NCI-H1417 (cell line): Measurements from ENCODE around the gene SPIRE2.

Source experiments
- DNase-seq, 3 experiments: peaks; one replicate each; lab custom pipeline; 2025; lab: John Stamatoyannopoulos, UW

SPIRE2 gene

DNA sequence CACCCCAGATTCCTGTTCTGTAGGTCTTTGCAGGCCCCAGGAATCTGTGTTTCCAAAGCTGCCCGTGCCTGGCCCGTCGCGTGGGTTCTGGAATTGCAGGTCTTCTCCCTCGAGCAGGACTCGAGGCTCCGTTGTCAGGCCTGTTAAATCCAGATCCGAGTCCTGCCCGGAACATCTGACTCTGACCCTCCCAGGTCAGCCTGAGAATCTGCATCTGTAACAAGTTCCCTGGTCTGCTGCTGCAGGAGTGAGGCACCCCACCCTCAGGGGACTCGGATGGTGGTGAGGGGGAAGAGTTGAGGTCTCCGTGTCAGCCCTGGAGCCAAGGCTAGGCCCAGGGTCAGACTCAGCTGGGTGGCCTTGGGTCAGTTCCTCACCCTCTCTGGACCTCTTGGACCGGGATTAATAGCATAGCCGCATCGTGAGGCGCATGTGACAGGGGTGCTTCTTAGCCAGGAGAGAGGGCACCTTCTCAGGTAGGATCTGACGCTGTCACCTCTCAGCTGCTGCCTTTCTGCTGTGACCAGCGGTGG is 8.8 kb downstream of the SPIRE2 start:
- DNase-seq = no peak

DNA sequence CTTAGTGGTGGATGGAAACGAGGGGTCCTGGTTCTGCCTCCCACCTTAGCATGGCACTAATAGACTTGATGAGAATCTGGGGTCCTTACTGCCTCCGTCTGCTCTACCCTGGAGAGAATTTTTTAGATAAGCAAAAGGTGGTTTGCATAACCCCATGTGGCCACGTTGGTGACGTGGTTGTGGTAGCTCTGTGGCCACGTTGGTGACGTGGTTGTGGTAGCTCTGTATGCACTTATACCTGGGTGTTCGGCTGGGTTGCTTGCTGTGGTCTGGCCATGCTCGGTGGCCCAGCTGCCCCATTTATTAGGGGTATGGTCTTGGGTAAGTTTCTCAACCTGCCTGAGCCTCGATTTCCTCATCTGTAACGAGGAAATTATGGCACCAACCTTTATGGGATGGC is 13.0 kb downstream of the SPIRE2 start:
- DNase-seq = no peak

DNA sequence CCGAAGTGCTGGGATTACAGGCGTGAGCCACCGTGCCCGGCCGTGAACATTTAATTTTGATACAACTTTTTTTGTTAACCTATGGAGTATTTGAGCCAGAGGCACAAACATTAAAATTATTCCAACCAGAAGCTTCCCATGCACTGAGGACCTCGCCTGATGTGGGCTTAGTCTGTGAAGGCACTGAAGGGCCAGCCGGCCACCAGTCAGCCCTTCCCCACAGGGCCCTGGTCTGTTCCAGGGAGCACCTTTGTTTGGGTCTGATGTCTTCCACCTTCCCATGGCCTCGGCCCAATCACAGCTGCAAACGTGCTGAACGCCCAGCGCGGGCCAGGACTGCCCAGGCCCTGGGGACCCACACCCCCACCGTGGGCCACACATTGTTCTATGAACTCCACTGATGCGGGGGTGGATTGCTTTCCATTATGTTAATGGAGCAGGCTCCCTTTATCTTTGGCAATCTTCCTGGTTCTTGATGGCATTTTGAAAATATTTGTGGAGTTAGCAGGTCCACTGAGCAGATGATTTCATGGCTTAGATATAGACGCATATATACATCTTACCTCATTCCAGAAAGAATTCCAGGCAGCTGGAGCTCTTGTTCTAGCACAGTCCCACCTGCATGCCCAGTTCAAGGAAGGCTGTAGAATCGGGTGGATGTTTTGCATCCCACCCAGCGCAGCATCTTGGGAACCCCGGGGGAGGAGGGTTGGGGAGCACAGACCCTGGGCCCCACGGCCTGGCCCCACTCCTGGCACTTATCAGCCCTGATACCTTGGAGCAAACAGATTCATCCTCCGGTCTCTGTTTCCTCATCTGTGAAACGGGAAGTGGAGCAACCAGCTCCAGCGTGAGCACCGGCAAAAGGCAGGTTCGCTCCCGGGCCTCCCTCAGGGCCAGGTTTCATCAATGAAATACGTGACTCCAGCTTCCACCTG is 14.5 kb downstream of the SPIRE2 start:
- DNase-seq = no peak

DNA sequence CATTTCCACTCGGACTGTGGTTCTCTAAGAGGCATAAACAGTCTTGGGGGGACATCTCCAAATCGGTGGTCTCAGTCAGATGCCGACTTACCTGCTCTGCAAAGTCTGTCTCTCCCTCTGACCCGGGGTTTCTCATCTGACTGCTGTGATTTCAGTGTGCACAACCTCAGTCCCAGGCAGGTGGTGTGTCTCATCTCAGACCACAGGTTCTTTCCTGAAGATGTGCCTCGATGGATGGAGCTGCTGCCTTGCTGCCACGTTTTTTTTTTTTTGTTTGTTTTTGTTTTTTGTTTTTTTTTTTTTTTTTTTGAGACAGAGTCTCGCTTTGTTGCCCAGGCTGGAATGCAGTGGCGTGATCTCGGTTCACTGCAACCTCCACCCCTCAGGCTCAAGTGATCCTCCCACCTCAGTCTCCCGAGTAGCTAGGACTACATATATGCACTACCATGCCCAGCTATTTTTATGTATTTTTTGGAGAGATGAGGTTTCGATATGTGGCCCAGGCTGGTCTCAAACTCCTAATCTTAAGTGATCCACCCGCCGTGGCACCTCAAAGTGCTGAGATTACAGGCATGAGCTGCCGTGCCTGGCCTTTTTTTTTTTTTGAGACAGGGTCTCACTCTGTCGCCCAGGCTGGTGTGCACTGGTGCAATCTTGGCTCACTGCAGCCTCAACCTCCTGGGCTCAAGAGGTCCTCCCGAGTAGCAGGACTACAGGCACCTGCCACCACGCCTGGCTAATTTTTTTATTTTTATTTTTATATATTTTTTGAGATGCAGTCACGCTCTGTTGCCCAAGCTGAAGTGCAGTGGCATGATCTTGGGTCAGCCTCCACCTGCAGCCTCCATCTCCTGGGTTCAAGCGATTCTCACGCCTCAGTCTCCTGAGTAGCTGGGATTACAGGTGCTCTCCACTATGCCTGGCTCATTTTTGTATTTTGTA is 15.4 kb downstream of the SPIRE2 start:
- DNase-seq = no peak

DNA sequence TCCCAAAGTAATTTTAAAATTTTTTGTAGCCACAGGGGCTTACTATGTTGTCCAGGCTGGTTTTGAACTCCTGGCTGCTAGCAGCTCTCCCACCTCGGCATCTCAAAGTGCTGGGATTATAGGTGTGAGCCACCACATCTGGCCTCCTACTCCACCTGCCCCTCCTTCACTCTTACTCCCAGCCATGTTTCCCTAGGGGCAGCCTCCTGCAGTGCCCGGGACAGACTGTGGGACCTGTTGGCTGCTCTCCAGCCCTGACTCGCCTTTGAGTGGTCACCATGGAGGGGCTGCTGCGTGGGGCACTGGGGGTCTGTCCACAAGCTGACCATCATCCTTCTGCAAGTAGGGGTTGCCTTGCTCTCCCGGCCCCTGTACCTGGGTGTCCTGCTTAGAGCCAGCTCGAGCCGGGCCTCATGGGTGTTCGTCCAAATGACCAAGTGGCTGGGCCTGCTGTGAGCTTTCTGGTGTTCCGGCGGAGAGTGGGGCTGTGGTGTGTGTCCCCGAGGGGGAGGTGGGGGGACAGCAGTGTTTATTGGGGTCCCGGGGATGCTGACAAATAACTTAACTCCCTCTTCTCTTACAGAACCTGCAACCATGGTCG is 16.6 kb downstream of the SPIRE2 start:
- no peak for DNase-seq

DNA sequence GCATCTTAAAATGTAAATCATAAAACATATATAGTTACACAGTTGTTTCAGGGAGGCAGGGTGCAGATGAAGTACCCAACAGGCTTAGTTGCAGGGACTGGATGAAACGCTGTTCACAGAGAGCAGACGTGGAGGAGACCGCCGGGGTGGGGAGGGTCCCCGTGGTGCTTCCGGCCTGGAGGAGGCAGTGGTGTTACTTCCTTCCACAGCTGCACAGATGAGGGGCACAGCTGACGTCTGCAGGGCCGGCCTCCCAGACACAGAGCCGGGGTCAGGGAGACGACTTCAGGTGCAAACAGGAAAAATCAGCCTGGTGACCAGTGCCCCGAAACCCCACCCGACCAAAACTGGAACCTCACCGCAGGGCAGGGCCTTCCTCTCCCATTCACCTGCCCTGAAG is 17.1 kb downstream of the SPIRE2 start:
- no peak for DNase-seq

DNA sequence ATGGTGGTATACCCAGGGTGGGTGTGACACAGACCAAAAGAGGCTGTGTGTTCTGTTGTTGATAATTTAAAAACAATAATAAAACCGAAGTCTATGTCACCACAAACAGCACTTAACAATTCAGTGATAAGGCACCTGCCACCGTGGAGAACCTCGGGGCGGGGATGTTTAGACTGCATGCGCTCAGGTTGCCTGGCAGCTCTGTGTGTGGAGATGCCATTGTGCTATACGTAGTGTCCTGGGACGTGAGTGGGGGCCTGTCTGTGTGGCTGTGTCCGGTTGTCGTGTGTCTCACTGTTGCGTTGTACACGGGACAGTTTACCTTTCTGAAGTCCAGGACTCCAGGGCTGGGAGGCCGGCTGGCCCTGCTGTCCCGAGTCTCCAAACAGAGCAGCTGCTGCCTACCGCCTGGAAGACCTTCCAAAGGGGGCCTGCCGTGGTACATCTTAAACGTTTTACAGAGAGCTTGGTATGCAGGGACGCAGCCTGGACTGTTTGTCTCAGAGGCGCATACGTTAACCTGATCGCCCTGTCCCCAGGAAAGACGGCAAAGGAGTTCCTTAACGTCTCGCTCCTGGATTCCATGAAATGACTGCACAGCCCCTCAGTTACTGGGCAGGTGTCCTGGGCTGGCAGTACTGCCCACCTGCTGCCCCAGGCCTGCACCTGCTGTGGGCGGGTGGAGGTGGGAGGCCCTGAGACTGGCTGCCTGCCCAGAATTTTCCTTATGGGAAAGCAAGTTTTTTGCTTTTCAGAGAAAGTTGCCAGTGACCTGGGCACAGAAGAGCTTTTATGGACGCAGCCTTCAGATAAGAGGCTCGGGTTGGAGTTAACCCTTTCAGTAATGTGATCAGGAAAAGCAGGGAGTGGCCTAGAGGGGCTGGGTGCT is 19.0 kb downstream of the SPIRE2 start:
- peak in 2 of 3 experiments; percentile 29 to 35 for DNase-seq

DNA sequence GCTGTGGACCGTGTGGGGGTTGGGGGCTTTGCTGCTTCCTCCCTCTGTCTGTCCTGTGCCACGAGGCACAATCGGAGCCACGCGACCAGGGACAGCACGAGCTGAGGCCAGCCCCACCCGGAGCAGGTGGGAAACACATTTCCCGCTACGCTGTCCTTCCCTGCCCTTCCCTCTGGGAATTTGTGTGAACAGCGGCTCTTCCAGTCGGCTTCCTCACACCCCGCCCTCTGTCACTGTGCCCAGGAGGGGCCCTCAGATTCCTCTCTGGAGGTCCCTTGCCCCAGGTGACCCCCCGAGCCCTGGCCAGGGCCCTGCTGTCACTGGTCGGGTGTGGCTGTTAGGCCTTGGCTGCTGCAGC is 19.6 kb downstream of the SPIRE2 start:
- DNase-seq = no peak

DNA sequence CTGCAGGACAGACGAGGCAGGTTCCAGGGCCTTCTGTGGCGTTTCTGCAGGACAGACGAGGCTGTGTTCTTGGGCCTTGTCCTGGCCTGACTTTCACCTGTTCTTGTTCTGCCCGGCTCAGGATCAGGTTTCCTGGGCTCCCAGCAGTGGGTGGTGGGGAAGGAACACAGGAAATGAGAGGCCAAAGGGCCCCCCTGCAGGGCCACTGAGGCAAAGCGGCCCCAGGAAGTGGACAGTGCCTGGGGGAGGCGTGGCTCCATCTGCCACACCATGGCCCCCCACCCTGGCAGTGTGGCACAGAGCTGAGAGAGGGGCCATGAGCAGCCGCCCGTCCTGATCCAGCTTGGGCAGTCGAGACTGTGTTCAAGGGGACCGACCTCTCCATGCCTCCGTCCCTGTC is 20.7 kb downstream of the SPIRE2 start:
- DNase-seq = no peak

DNA sequence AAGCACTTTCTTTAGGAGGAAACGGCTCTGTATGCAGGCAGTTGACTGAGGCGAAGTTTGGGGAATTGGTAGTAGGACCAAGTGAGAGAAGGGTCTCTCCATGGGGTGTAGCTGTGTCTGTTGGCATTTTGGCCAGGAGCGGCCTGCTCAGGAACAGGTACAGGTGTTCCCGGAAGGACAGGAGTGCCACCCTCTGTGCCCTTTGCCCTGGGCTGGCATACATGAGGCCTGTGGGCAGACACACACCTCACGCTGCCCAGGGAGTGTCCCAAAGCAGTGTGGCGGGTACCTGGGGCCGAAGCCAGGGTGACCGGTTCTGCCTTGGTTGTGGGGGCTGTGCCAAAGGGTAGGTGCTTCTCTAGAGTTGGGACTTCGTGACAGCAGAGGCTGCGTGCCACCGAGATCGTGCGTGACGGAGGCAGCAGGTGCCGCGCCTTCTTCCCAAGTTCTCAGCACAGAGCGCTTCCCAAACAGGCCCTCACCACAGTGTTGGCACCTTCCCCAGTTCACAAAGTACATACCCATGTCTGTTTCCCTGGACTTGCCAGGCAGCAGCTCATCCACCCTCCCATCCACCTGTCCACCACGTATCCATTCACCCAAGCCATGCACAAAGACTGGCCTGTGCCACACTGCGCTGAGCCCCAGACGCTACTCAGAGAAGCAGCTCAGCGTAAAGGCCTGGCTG is 25.2 kb downstream of the SPIRE2 start:
- DNase-seq = no peak

DNA sequence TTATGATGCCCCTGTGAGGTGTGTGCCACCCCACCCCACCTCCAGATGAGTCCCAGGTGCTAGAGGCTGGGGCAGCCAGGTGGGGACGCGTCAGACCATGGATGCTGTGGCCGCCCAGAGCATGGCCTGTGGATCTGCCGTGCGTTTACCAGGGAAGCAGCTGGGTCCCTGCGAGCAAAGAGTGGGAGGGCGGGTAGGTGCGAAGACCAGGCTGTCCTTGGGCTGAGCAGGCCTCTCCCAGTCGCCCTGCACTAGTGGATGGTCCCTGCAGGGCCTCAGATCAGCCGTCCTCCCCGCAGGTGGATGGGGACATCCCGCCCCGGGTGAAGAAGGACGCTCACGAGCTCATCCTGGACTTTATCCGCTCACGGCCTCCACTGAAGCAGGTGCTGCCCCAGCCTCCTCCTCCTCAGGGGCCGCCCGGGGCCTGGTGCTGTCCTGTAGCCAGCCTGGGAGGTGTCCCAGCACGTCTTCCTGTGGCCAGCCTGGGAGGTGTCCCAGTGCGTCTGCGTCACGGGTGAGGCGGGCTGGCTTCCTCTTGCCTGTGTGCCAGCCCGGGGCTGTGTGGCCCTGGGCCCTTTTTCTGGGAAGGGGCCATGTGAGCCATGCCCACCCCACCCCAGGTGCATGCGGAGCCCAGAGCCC is 27.1 kb downstream of the SPIRE2 start:
- DNase-seq = no peak

DNA sequence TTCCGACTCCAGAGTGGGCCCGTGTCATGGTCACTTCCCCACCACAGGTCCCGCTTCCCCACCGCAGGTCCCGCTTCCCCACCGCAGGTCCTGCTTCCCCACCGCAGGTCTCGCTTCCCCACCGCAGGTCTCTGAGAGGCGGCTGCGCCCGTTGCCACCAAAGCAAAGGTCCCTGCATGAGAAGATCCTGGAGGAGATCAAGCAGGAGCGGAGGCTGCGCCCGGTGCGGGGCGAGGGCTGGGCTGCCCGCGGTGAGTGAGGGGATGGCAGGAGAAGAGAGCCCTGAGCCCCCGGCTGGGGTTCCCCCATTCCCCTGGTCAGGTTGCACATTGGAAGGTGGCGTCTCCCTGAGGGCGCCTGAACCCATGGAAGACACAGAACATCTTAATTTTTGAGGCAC is 27.7 kb downstream of the SPIRE2 start:
- no peak for DNase-seq

DNA sequence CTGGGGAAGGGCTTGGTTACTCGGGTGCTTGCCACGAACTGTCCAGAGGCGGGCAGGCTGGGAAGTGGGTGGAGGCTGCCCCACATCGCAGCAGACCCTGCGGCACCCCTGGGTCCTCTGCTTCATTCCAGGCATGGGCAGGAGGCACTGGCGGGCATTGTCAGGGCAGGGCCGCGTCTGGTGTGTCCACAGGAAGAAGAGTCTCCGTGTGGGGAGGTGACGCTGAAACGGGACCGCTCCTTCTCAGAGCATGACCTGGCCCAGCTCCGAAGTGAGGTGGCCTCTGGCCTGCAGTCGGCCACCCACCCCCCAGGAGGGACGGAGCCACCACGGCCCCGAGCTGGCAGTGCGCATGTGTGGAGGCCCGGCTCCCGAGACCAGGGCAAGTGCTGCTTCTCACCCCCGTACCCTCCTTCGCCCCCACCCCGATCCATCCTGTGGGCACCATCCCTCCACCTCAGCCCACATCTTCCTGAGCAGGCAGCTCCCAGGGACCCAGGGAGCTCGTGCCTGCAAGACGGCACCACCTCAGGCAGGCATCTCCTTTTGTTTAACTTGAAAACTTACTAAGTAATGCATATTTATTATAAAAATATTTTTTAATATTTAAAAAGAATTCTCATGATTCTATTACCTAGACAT is 30.8 kb downstream of the SPIRE2 start:
- DNase-seq = no peak

DNA sequence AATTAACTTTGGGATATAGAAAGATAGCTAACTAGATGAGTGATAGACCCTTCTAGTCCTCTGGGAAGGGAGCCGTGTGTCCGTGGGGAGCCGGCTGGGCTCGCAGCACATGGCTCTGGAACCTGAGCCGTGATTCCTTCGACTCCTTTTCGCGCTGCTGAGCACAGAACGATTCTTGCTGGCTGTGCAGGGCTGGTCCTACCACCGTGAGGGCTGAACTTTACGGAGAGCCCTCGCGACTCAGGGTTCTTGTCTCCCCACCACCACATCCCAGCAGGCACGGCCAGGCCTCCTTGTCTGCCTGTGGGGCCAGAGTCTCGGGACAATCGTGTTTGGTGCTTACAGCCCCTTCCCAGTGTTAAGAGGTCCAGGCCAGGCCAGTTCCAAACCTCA is 31.3 kb downstream of the SPIRE2 start:
- DNase-seq = no peak

DNA sequence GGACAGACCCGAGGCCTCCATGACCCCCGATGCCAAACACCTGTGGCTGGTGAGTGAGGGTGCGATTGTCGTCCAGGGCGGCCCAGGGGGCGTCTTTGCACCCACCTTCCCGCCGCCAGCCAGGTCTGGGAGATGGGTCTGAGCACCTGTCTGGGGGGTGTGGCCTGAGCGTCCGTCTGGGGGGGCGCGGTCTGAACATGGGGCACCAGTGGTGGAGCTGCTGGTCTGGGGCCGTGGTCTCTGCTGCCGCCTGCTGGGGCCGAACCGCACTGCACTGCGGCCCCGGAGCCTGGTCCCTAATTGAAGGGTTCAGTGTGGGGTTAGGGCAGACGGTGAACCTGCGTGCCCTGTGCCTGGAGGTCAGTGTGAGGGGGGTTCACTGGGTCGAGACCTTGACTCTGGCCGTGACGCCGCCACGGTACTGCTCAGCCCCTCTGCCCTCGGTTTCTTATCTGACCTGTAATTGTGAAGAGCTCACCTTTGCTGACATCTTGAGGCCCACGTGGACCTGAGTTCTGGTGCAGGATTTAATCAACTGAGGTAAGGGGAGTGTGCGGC is 32.6 kb downstream of the SPIRE2 start:
- DNase-seq = peak; percentile 26 to 56 (median 47)

DNA sequence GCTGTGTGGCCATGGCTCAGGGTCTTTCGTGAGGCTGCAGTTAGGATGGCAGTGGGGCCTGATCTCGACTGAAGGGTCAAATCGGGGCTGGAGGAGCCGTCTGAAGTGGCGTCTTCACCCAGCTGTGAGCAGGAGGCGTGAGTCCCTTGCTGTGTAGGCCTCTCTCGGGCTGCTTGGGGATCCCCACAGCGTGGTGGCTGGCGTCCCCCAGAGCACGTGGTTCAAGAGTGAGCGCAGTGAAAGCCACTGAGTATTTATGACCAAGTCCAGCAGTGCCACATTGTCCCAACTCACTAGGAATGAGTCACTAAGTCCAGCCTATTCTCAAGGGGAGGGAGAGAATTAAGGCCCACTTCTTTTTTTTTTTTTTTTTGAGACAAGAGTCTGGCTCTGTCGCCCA is 33.4 kb downstream of the SPIRE2 start:
- DNase-seq = no peak

DNA sequence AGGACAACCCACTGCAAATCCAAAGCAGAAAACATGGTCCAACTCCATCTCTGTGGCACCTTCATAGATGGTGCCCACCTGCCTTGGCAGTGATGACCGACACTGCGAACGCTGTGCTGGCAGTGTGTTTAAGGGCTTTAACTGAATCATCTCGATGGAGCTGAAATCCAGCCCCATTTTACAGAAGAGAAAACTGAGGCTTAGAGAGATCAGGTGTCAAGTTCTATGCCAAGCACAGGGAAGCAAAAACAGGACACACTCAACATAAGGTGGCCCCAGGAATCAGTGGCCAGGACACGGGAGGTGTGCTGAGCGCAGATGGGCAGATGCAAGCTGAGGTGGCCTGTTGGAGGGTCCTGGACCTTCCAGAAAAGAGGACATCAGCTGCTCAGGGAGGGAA is 34.5 kb downstream of the SPIRE2 start:
- DNase-seq = no peak

DNA sequence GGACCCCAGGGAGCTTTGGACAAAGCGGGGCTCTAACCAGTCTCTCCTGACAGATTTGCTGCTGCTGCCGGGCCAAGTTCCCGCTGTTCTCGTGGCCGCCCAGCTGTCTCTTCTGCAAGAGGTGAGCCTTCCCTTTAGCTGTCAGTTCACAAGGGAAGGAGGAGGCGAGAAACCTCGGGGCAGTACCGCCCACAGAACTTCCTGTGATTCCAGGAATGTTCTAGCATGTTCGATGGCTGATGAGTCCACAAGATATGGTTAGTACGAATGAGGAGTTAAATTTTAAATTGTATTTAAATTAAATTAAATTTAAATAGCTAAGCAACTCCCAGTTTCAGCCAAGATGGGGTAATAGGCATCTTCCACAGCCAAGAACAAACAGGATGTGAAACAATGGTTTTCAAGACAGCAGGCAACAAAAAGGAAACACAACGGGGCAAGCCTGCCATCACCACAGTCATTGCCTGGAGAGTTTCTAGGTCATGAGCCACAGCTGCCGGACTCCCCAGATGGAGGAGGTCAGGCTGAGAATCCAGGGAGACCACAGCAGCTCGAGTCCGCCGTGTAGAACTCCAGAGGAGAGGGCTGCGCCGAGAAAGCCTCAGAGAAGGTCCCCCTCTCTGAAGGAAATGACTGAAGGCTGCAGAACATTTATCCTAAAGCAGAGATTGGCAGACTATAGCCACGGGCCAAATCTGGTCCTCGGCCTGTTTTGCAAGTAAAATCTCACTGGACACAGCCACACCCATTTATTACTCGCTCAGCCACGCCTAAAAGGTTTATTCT is 35.7 kb downstream of the SPIRE2 start:
- no peak for DNase-seq

DNA sequence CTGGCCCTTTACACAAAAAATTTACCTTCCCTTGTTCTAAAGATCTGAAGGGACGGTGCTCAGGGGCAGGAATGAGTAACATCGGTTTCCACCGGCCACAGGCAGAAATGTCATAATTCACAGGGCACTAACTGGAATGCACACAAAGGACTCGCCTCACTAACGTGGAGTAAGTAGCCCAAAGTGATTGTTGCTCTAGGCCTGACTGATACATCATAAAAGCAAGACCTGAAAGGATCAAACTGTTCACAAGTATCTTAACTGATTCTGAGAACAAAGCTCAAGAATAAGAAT is 36.2 kb downstream of the SPIRE2 start:
- no peak for DNase-seq
